Measurements from ENCODE around the gene PTGDS.
A peak's percentile ranks its signal among the peaks of the same experiment; 100 is the strongest.

The PTGDS gene

DNA sequence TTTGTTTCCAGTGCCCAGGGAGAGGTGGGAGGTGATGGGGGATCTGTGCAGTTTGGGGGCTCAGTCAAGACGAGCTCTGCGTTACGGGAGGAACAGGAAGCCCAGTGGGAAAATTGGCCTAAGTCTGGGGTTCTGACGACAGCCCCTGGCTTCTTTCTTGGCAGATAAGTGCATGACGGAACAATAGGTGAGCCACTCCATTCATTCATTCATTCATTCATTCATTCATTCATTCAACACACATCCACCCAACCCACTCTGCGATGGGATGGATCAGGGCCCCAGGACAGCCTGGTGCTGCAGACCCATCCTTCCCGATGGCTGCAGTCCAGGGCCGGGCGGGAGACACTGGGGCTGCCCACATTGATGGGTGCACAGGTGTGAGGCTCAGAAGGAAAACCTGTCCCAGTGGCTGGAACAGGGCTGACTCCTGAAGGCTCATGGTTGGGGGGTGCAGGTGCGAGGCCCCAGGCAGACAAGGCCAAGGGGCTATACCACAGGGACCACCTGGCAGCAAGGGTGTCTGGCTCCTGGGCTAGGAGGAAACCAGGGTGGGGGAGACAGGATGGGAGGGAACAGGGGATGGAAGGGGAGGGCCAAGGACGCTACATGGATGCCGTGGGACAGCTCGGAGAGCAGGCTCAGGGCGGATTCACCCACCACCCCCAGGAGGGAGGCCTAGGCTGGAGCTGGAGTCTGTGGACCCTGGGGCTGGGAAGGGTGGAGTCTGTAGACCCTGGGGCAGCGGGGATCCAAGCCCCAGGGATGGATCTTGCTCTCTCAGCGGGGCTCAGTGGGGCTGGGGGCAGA is 3.6 kb downstream of the PTGDS start:
- Histone ChIP-seq H2AK5ac (ENCODE audit: low read length, severe bottlenecking) (no peak overlapping the region), H2BK15ac (ENCODE audit: low read depth, poor library complexity, severe bottlenecking) (peak overlapping the region; percentile 86), H3K18ac (ENCODE audit: low read depth in 1 of 2, low read length in 2 of 2) (no peak overlapping the region), H3K9ac (ENCODE audit: low read length) (no peak overlapping the region), H2BK5ac (ENCODE audit: low read depth, low read length, poor library complexity, severe bottlenecking) (no peak overlapping the region), H3K79me1 (replicated peaks; ENCODE audit: low read length, poor library complexity, severe bottlenecking) (no peaks in the 10 kb centered on the region), H2BK120ac (ENCODE audit: low read depth, low read length) (no peak overlapping the region), H3K27me3 (ENCODE audit: control insufficient read depth in 1 of 2, insufficient read depth in 1 of 2, low read length in 2 of 2) (peaks cover 30 to 48% of the 10 kb centered on the region in 2 experiments), H3K36me3 (ENCODE audit: control insufficient read depth in 1 of 2, insufficient read depth in 2 of 2, low read depth in 1 of 2, low read length in 2 of 2) (peaks cover 0 to 4% of the 10 kb centered on the region in 2 experiments), H3K4ac (ENCODE audit: low read depth in 1 of 2, low read length in 2 of 2) (no peak overlapping the region), H4K91ac (ENCODE audit: low read length) (no peak overlapping the region), H3K23ac (ENCODE audit: low read length in 2 of 2) (no peak overlapping the region), H2BK12ac (ENCODE audit: low read length in 2 of 2) (no peak overlapping the region), H3K27ac (ENCODE audit: low read length, poor library complexity, severe bottlenecking) (no peak overlapping the region), H3K4me3 (ENCODE audit: insufficient read depth in 1 of 2, low read depth in 1 of 2, low read length in 2 of 2) (no peak overlapping the region), H3K14ac (ENCODE audit: low read length in 2 of 2) (no peak overlapping the region), H3K4me2 (ENCODE audit: low read length, poor library complexity, severe bottlenecking) (no peak overlapping the region), H2AFZ (ENCODE audit: low read depth, low read length) (no peak overlapping the region), H3K4me1 (ENCODE audit: control insufficient read depth, insufficient read depth, low read depth, low read length) (peaks cover 34% of the 10 kb centered on the region), H3K9me3 (ENCODE audit: control insufficient read depth, low read length) (no peaks in the 10 kb centered on the region), H4K8ac (ENCODE audit: low read length) (no peak overlapping the region)
- no peak for DNase-seq
- WGBS, result 92% methylated on average over 16 of the region's 16 CpGs

DNA sequence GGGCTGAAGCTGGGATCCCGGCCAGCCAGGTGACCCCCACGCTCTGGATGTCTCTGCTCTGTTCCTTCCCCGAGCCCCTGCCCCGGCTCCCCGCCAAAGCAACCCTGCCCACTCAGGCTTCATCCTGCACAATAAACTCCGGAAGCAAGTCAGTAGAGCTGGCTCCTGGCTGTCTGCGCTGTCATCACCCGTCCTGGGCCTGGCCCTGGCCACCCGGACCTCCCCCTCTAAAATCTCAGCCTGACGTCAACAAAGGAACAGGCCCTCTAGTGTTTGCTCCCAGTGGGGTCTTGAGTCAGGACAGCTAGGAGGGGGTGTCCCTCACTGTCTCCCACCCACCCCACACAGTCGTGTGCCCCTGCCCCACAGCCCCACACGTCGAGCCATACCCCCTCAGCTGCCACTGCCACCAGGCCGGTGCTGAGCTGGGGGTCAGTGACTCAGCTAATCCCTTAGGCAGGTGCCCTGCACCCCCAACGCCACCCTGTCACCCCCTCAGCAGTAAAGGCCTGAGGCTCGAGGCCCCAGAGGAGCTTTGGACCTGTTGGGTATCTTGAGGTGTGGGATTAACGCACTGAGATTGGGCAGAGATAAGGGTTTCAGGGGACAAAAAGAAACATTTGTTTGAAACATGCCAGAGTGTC is 4.4 kb downstream of the PTGDS start:
- Histone ChIP-seq H3K36me3 (ENCODE audit: control insufficient read depth in 1 of 2, insufficient read depth in 2 of 2, low read depth in 1 of 2, low read length in 2 of 2) (peaks cover 0 to 4% of the 10 kb centered on the region in 2 experiments), H3K9ac (ENCODE audit: low read length) (no peak overlapping the region), H3K23ac (ENCODE audit: low read length in 2 of 2) (no peak overlapping the region), H3K79me1 (replicated peaks; ENCODE audit: low read length, poor library complexity, severe bottlenecking) (no peaks in the 10 kb centered on the region), H3K4me3 (ENCODE audit: insufficient read depth in 1 of 2, low read depth in 1 of 2, low read length in 2 of 2) (no peak overlapping the region), H4K91ac (ENCODE audit: low read length) (no peak overlapping the region), H3K27me3 (ENCODE audit: control insufficient read depth in 1 of 2, insufficient read depth in 1 of 2, low read length in 2 of 2) (peaks cover 33 to 54% of the 10 kb centered on the region in 2 experiments), H3K4me2 (ENCODE audit: low read length, poor library complexity, severe bottlenecking) (no peak overlapping the region), H3K18ac (ENCODE audit: low read depth in 1 of 2, low read length in 2 of 2) (no peak overlapping the region), H2AK5ac (ENCODE audit: low read length, severe bottlenecking) (no peak overlapping the region), H2BK5ac (ENCODE audit: low read depth, low read length, poor library complexity, severe bottlenecking) (no peak overlapping the region), H2BK120ac (ENCODE audit: low read depth, low read length) (no peak overlapping the region), H3K27ac (ENCODE audit: low read length, poor library complexity, severe bottlenecking) (no peak overlapping the region), H3K4me1 (ENCODE audit: control insufficient read depth, insufficient read depth, low read depth, low read length) (peaks cover 31% of the 10 kb centered on the region), H3K9me3 (ENCODE audit: control insufficient read depth, low read length) (no peaks in the 10 kb centered on the region), H2AFZ (ENCODE audit: low read depth, low read length) (no peak overlapping the region), H3K4ac (ENCODE audit: low read depth in 1 of 2, low read length in 2 of 2) (no peak overlapping the region), H3K14ac (ENCODE audit: low read length in 2 of 2) (no peak overlapping the region), H2BK15ac (ENCODE audit: low read depth, poor library complexity, severe bottlenecking) (no peak overlapping the region), H4K8ac (ENCODE audit: low read length) (no peak overlapping the region), H2BK12ac (ENCODE audit: low read length in 2 of 2) (no peak overlapping the region)
- WGBS, result 76% methylated on average over 13 of the region's 17 CpGs
- no peak for DNase-seq

- peak within 1 kb of the TSS; percentile 43 for H4K91ac ChIP-seq (ENCODE audit: low read length)
- no peak within 1 kb of the TSS for H3K4me3 ChIP-seq (ENCODE audit: insufficient read depth in 1 of 2, low read depth in 1 of 2, low read length in 2 of 2)
- no peak for DNase-seq
- no peak within 1 kb of the TSS for H2AFZ ChIP-seq (ENCODE audit: low read depth, low read length)
- H3K23ac ChIP-seq (ENCODE audit: low read length in 2 of 2), result no peak within 1 kb of the TSS
- peaks cover 0 to 4% of the 10 kb centered on the region in 2 experiments for H3K36me3 ChIP-seq (ENCODE audit: control insufficient read depth in 1 of 2, insufficient read depth in 2 of 2, low read depth in 1 of 2, low read length in 2 of 2)
- H3K4me2 ChIP-seq (ENCODE audit: low read length, poor library complexity, severe bottlenecking), result no peak within 1 kb of the TSS
- peaks cover 37 to 55% of the 10 kb centered on the region in 2 experiments for H3K27me3 ChIP-seq (ENCODE audit: control insufficient read depth in 1 of 2, insufficient read depth in 1 of 2, low read length in 2 of 2)
- no peak within 1 kb of the TSS for H3K18ac ChIP-seq (ENCODE audit: low read depth in 1 of 2, low read length in 2 of 2)
- H2BK15ac ChIP-seq (ENCODE audit: low read depth, poor library complexity, severe bottlenecking), result no peak within 1 kb of the TSS
- 91% methylated on average over 18 of the region's 18 CpGs for WGBS
- H3K9ac ChIP-seq (ENCODE audit: low read length), result no peak within 1 kb of the TSS
- no peak within 1 kb of the TSS for H3K4ac ChIP-seq (ENCODE audit: low read depth in 1 of 2, low read length in 2 of 2)
- H2BK120ac ChIP-seq (ENCODE audit: low read depth, low read length), result no peak within 1 kb of the TSS
- no peak within 1 kb of the TSS for H4K8ac ChIP-seq (ENCODE audit: low read length)
- peak within 1 kb of the TSS in 1 of 2 experiments; percentile 7 for H2BK12ac ChIP-seq (ENCODE audit: low read length in 2 of 2)
- H3K9me3 ChIP-seq (ENCODE audit: control insufficient read depth, low read length), result no peaks in the 10 kb centered on the region
- H3K4me1 ChIP-seq (ENCODE audit: control insufficient read depth, insufficient read depth, low read depth, low read length), result peaks cover 23% of the 10 kb centered on the region
- H3K14ac ChIP-seq (ENCODE audit: low read length in 2 of 2), result no peak within 1 kb of the TSS
- H3K27ac ChIP-seq (ENCODE audit: low read length, poor library complexity, severe bottlenecking), result no peak within 1 kb of the TSS
- no peak within 1 kb of the TSS for H2BK5ac ChIP-seq (ENCODE audit: low read depth, low read length, poor library complexity, severe bottlenecking)
- no peak within 1 kb of the TSS for H2AK5ac ChIP-seq (ENCODE audit: low read length, severe bottlenecking)
- H3K79me1 ChIP-seq (replicated peaks; ENCODE audit: low read length, poor library complexity, severe bottlenecking), result no peaks in the 10 kb centered on the region
These were observed 5.1 kb downstream of the PTGDS start, which contains the start of gene LCNL1 for GRCh38 chr9:136982232-136983051. Gene LCNL1, plus strand, starts transcription at chr9:136982993. Its CDS starts 594 bp downstream, at chr9:136983587.

Data from mesenchymal stem cell (in vitro differentiated cells and primary cell).